K562 (cell line): ENCODE data around the gene THG1L. TPM values are rescaled to one million over a fixed set of nuclear protein-coding genes. Genes with fewer than 3 reads are reported as not detected.

Source experiments
- ATAC-seq: fragments of 200-7000 bp; cut with Tn5 transposase; 3 replicates; pipeline ENCODE4 v1.9.1; 2020; ENCODE audit warnings: moderate library complexity
- BruUV-seq: library from RNA; stranded (reverse); fragments of 400-500 nt; replicated peaks from 2 replicates; lab custom pipeline; 2021; lab: Mats Ljungman, UMichigan
- CTCF ChIA-PET: fragments of 300-600 bp; formaldehyde crosslinking; extraction: SDS; loops from one replicate; lab custom pipeline; 2021; ENCODE audit warnings: low intra/inter-chr PET ratio; lab: Yijun Ruan, JAX
- POLR2A ChIA-PET: fragments of 300-600, 350-650 bp; sonication (Branson Sonifier 250); formaldehyde crosslinking; extraction: SDS; loops from one replicate; lab custom pipeline; 2021; ENCODE audit warnings: antibody characterized with exemption, inconsistent platforms; lab: Yijun Ruan, JAX
- DNase-seq, 4 experiments: peaks; one replicate each; pipeline versions ENCODE4 v3.0.0 to v3.0.0-alpha.2; 2011 to 2018; ENCODE audit warnings: low spot score in 3 of 4, mixed read lengths in 3 of 4; ENCODE audit errors: extremely low read depth in 1 of 4
- FAIRE-seq: peaks from 2 replicates; lab custom pipeline; 2011; peaks lifted over from hg19 to GRCh38; lab: Jason Lieb, UNC
- H2AFZ ChIP-seq: 2 replicates; pipeline ENCODE4 v1.6.0; 2011; ENCODE audit warnings: low read depth, low read length, control low read depth, inconsistent platforms
- H3K27ac ChIP-seq: fragments of 200-600 bp; 3 replicates; pipeline ENCODE4 v1.8.0; 2011; ENCODE audit warnings: low read depth, mild to moderate bottlenecking, control low read depth, inconsistent platforms, low read length, moderate library complexity, mixed read lengths; ENCODE audit errors: extremely low read depth
- H3K27me3 ChIP-seq, 2 experiments: fragments of 300-600 bp in 1 of 2; 2 replicates in 1 of 2; 3 replicates in 1 of 2; pipeline versions ENCODE4 v1.6.0 to v1.8.0; 2011; ENCODE audit warnings: inconsistent platforms in 2 of 2, low read length in 2 of 2, mild to moderate bottlenecking in 1 of 2, mixed read lengths in 1 of 2, moderate library complexity in 1 of 2; ENCODE audit not compliant: control insufficient read depth in 2 of 2, insufficient read depth in 2 of 2
- H3K36me3 ChIP-seq: fragments of 300-600 bp; 3 replicates; pipeline ENCODE4 v1.8.0; 2011; ENCODE audit warnings: mild to moderate bottlenecking, low read length, inconsistent platforms; ENCODE audit not compliant: control insufficient read depth, insufficient read depth
- H3K4me1 ChIP-seq, 2 experiments: fragments of 200-600 bp in 1 of 2; replicated peaks in 1 of 2; 2 replicates in 1 of 2; 3 replicates in 1 of 2; pipeline versions ENCODE4 v1.5.1 to v1.8.0; 2011; ENCODE audit warnings: inconsistent platforms in 2 of 2, low read length in 2 of 2, mild to moderate bottlenecking in 1 of 2, mixed read lengths in 1 of 2, moderate library complexity in 1 of 2; ENCODE audit not compliant: control insufficient read depth in 2 of 2, insufficient read depth in 2 of 2
- H3K4me2 ChIP-seq: 2 replicates; pipeline ENCODE4 v1.6.1; 2011; ENCODE audit warnings: low read length, control low read depth, inconsistent platforms, mixed read lengths; ENCODE audit not compliant: insufficient read depth
- H3K4me3 ChIP-seq: fragments of 200-600 bp; sonication (generic), shearing (Covaris generic); 2 replicates; pipeline ENCODE4 v1.5.1; 2016; ENCODE audit warnings: control low read depth, inconsistent platforms
- H3K79me2 ChIP-seq: fragments of 200-600 bp; 3 replicates; pipeline ENCODE4 v1.8.0; 2011; ENCODE audit warnings: low read length, inconsistent platforms; ENCODE audit not compliant: control insufficient read depth, insufficient read depth
- H3K9ac ChIP-seq, 2 experiments: 2 replicates each; pipeline versions ENCODE4 v1.6.0 to v1.6.1; 2011; ENCODE audit warnings: low read depth in 2 of 2, low read length in 2 of 2, control low read depth in 1 of 2, inconsistent platforms in 1 of 2, mild to moderate bottlenecking in 1 of 2, mixed read lengths in 1 of 2; ENCODE audit not compliant: insufficient read depth in 1 of 2
- H3K9me1 ChIP-seq: one replicate; pipeline ENCODE4 v1.6.0; 2011; ENCODE audit warnings: inconsistent platforms, mild to moderate bottlenecking, low read length, moderate library complexity; ENCODE audit not compliant: control insufficient read depth, insufficient read depth
- H3K9me3 ChIP-seq: replicated peaks from 2 replicates; pipeline ENCODE4 v1.5.1; 2011; ENCODE audit warnings: low read depth, low read length, inconsistent platforms; ENCODE audit not compliant: control insufficient read depth, insufficient read depth
- H4K20me1 ChIP-seq: replicated peaks from 2 replicates; pipeline ENCODE4 v1.6.1; 2011; ENCODE audit warnings: low read length, inconsistent platforms, mixed read lengths; ENCODE audit not compliant: control insufficient read depth, insufficient read depth
- BCL6 ChIP-seq: fragments of 250-450 bp; sonication (Bioruptor Pico); IDR thresholded peaks from 2 replicates; pipeline ENCODE4 v1.4.0; 2020
- FOSL1 ChIP-seq: fragments of 200-800 bp; sonication (Bioruptor generic); conservative IDR thresholded peaks from 2 replicates; pipeline ENCODE4 v1.6.1; 2016; ENCODE audit warnings: missing genetic modification characterization, missing compliant biosample characterization
- HNRNPUL1 ChIP-seq: fragments of 200-400 bp; formaldehyde crosslinking; IDR thresholded peaks from 2 replicates; pipeline ENCODE4 v1.6.1; 2017; ENCODE audit warnings: low read length
- LCOR ChIP-seq: sonication (generic); formaldehyde crosslinking; IDR thresholded peaks from 2 replicates; pipeline ENCODE4 v1.8.0; 2022; ENCODE audit warnings: mild to moderate bottlenecking, missing genetic modification reagents
- MAFF ChIP-seq: IDR thresholded peaks from 2 replicates; pipeline ENCODE4 v1.6.1; 2012; ENCODE audit warnings: low read length, improper control_type of control experiment
- NR1H2 ChIP-seq: sonication (generic); formaldehyde crosslinking; IDR thresholded peaks from 2 replicates; pipeline ENCODE4 v1.4.0; 2020; ENCODE audit warnings: mild to moderate bottlenecking, missing genetic modification reagents
- NR2C2 ChIP-seq, 2 experiments: fragments of 200-800 bp in 1 of 2; sonication (Bioruptor generic) in 1 of 2; sonication (generic) in 1 of 2; formaldehyde crosslinking in 1 of 2; IDR thresholded peaks; 2 replicates each; pipeline versions ENCODE4 v1.6.1 to v1.8.0; 2016 to 2022; ENCODE audit warnings: mild to moderate bottlenecking in 1 of 2, missing compliant biosample characterization in 1 of 2, missing genetic modification characterization in 1 of 2, missing genetic modification reagents in 1 of 2
- PTRF ChIP-seq: fragments of 450-650 bp; IDR thresholded peaks from 2 replicates; pipeline ENCODE4 v1.6.1; 2016; ENCODE audit warnings: mild to moderate bottlenecking, missing genetic modification characterization, missing compliant biosample characterization
- SMAD3 ChIP-seq: fragments of 450-650 bp; formaldehyde crosslinking; conservative IDR thresholded peaks from 2 replicates; pipeline ENCODE4 v1.4.0; 2020; ENCODE audit warnings: mild to moderate bottlenecking
- SOX6 ChIP-seq: fragments of 450-650 bp; IDR thresholded peaks from 2 replicates; pipeline ENCODE4 v1.6.1; 2014; ENCODE audit warnings: mild to moderate bottlenecking
- ZKSCAN3 ChIP-seq: fragments of 250-450 bp; sonication (Bioruptor Pico); IDR thresholded peaks from 2 replicates; pipeline ENCODE4 v1.4.0; 2020
- ZNF165 ChIP-seq: fragments of 250-450 bp; sonication (Bioruptor Pico); IDR thresholded peaks from 2 replicates; pipeline ENCODE4 v1.4.0; 2020; ENCODE audit warnings: borderline replicate concordance
- ZNF436 ChIP-seq: fragments of 250-450, 450-650 bp; sonication (Bioruptor Pico); formaldehyde crosslinking; IDR thresholded peaks from 2 replicates; pipeline ENCODE4 v1.7.0; 2020; ENCODE audit warnings: mild to moderate bottlenecking
- ZNF589 ChIP-seq: fragments of 200-800 bp; sonication (Bioruptor generic); IDR thresholded peaks from 2 replicates; pipeline ENCODE4 v1.6.1; 2016; ENCODE audit warnings: low read depth, missing genetic modification characterization, missing compliant biosample characterization
- ZNF766 ChIP-seq: fragments of 200-800 bp; sonication (Bioruptor generic); conservative IDR thresholded peaks from 2 replicates; pipeline ENCODE4 v1.6.1; 2016; ENCODE audit warnings: missing genetic modification characterization, missing compliant biosample characterization
- in situ Hi-C: fragments of 300-500 bp; cut with MboI; formaldehyde crosslinking; loops from 4 replicates; pipeline ENCODE4 v1.15.0; 2018; ENCODE audit warnings: inconsistent platforms, mixed read lengths
- intact Hi-C: fragments of 100-400 bp; cut with micrococcal nuclease; formaldehyde crosslinking; loops from 2 replicates; pipeline ENCODE4 v1.14.2; 2022
- polyA plus RNA-seq, 8 experiments: library from polyadenylated mRNA; depleted of rRNA in 4 of 8; stranded (reverse) in 5 of 8; unstranded in 3 of 8; fragments of >200 nt; fragmentation: Nextera tagmentation in 2 of 8; fragmentation: Illumina TruSeq in 1 of 8; extraction: Ambion mirVana in 2 of 8; extraction: Trizol in 1 of 8; gene quantifications; 2 replicates each; pipeline versions ENCODE4 v1.2.1 to v1.2.3, GENCODE V29; 2011 to 2014; ENCODE audit warnings: inconsistent platforms in 1 of 8, missing spikeins in 1 of 8
- total RNA-seq, 7 experiments: library from RNA; depleted of rRNA in 6 of 7; stranded (reverse); fragments of >200 nt in 6 of 7; fragmentation: Illumina TruSeq in 2 of 7; extraction: Trizol in 2 of 7; gene quantifications; 2 replicates each; pipeline versions ENCODE4 v1.2.1 to v1.2.3, GENCODE V29; 2011 to 2021; ENCODE audit warnings: low replicate concordance in 1 of 7
- TF ChIP-seq, protein P1 (sequence below): fragments of 250-450 bp; sonication (Bioruptor Pico); IDR thresholded peaks from 2 replicates; pipeline ENCODE4 v1.4.0; 2020
- TF ChIP-seq, protein P2 (sequence below), 2 experiments: fragments of 450-650 bp; IDR thresholded peaks; 2 replicates each; pipeline ENCODE4 v1.6.1; 2016
- TF ChIP-seq, protein P3 (sequence below): fragments of 250-450 bp; sonication (Bioruptor Pico); IDR thresholded peaks from 2 replicates; pipeline ENCODE4 v1.5.0; 2021
- TF ChIP-seq, protein P4 (sequence below): fragments of 450-650 bp; IDR thresholded peaks from 2 replicates; pipeline ENCODE4 v1.6.1; 2016

Gene THG1L
- total and polyA plus RNA-seq, 9 of the 15 experiments (the other 6 are each of a cell fraction or from before 2014, with no cell fraction given) = 21.8 to 40.7 (median 28.0) TPM

- in situ Hi-C loops = no loop called here
- H3K36me3 ChIP-seq = no peaks in the 10 kb centered on the region
- no peak overlapping the region for H3K9ac ChIP-seq
- POLR2A ChIA-PET = no interaction called here
- no peaks in the 10 kb centered on the region for H3K9me3 ChIP-seq
- ATAC-seq = no peak
- H2AFZ ChIP-seq = no peak overlapping the region
- no peaks in the 10 kb centered on the region for H4K20me1 ChIP-seq
- no peaks in the 10 kb centered on the region for H3K9me1 ChIP-seq
- TF ChIP-seq MAFF (no peak), ZNF766 (no peak), SMAD3 (CRISPR knock-in tag) (no peak), ZNF436 (CRISPR knock-in tag) (no peak), LCOR (CRISPR knock-in tag) (no peak), SOX6 (no peak), NR1H2 (CRISPR knock-in tag) (no peak), NR2C2 (CRISPR knock-in tag; IDR thresholded peaks at IDR 0.05) (no peak), NR2C2 (tag; IDR thresholded peaks at IDR 0.05) (no peak), BCL6 (CRISPR knock-in tag) (no peak), HNRNPUL1 (no peak), PTRF (tag) (no peak), ZNF165 (CRISPR knock-in tag) (no peak), ZKSCAN3 (CRISPR knock-in tag) (no peak), ZNF589 (CRISPR knock-in tag) (no peak), FOSL1 (no peak)
- TF ChIP-seq, protein P1, sequence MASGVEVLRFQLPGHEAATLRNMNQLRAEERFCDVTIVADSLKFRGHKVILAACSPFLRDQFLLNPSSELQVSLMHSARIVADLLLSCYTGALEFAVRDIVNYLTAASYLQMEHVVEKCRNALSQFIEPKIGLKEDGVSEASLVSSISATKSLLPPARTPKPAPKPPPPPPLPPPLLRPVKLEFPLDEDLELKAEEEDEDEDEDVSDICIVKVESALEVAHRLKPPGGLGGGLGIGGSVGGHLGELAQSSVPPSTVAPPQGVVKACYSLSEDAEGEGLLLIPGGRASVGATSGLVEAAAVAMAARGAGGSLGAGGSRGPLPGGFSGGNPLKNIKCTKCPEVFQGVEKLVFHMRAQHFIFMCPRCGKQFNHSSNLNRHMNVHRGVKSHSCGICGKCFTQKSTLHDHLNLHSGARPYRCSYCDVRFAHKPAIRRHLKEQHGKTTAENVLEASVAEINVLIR (CRISPR knock-in tag) = no peak
- TF ChIP-seq, protein P2, sequence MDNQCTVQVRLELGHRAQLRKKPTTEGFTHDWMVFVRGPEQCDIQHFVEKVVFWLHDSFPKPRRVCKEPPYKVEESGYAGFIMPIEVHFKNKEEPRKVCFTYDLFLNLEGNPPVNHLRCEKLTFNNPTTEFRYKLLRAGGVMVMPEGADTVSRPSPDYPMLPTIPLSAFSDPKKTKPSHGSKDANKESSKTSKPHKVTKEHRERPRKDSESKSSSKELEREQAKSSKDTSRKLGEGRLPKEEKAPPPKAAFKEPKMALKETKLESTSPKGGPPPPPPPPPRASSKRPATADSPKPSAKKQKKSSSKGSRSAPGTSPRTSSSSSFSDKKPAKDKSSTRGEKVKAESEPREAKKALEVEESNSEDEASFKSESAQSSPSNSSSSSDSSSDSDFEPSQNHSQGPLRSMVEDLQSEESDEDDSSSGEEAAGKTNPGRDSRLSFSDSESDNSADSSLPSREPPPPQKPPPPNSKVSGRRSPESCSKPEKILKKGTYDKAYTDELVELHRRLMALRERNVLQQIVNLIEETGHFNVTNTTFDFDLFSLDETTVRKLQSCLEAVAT (IDR thresholded peaks at IDR 0.05) = no peak
- TF ChIP-seq, protein P3, sequence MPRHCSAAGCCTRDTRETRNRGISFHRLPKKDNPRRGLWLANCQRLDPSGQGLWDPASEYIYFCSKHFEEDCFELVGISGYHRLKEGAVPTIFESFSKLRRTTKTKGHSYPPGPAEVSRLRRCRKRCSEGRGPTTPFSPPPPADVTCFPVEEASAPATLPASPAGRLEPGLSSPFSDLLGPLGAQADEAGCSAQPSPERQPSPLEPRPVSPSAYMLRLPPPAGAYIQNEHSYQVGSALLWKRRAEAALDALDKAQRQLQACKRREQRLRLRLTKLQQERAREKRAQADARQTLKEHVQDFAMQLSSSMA (CRISPR knock-in tag) = no peak
- TF ChIP-seq, protein P4, sequence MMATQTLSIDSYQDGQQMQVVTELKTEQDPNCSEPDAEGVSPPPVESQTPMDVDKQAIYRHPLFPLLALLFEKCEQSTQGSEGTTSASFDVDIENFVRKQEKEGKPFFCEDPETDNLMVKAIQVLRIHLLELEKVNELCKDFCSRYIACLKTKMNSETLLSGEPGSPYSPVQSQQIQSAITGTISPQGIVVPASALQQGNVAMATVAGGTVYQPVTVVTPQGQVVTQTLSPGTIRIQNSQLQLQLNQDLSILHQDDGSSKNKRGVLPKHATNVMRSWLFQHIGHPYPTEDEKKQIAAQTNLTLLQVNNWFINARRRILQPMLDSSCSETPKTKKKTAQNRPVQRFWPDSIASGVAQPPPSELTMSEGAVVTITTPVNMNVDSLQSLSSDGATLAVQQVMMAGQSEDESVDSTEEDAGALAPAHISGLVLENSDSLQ = no peak
- TF ChIP-seq, all 486 proteins: peak for 0
- H3K79me2 ChIP-seq = no peaks in the 10 kb centered on the region
- no TSS peak for BruUV-seq
- H3K27me3 ChIP-seq = 0 out of 5 replicates have a peak, but pooled peaks cover 0 to 2% of the 10 kb centered on the region in 2 experiments
- DNase-seq (no peak), FAIRE-seq (no peak)
- no peak overlapping the region for H3K27ac ChIP-seq
- H3K4me2 ChIP-seq = no peak overlapping the region
- H3K4me3 ChIP-seq = no peak overlapping the region
- CTCF ChIA-PET = no interaction called here
- intact Hi-C loops = no loop called here
- no peaks in the 10 kb centered on the region for H3K4me1 ChIP-seq
Measured at GRCh38 chr5:157709346-157709745, 21.9 kb upstream of the THG1L start.
